ENCODE data around the gene IQGAP2.

IQGAP2 gene

GRCh38 chr5:76476474-76477038 is 73.5 kb downstream of the IQGAP2 start:
- DNase-seq (ENCODE audit: low read depth): no peak

- no peak for DNase-seq (ENCODE audit: low read depth)
Observed at GRCh38 chr5:76477061-76477460, 74.0 kb downstream of the IQGAP2 start.

DNA sequence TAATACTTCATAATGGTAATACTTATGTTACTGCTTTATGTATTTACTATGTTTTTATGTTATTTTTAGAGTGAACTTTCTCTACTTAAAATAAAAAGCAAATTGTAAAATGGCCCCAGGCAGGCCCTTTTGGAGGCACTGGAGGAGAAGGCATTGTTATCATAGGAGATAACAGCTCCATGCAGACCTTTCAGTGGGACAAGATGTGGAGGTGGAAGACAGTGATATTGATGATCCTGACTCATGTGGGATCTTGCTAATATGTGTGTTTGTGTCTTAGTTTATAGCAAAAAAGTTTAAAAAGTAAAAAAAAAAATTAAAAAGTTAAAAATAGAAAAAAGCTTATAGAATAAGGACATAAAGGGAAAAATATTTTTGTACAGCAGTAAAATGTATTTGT is 74.5 kb downstream of the IQGAP2 start:
- no peak for DNase-seq (ENCODE audit: low read depth)

GRCh38 chr5:76479281-76479680 is 76.2 kb downstream of the IQGAP2 start:
- DNase-seq (ENCODE audit: low read depth): no peak

DNA sequence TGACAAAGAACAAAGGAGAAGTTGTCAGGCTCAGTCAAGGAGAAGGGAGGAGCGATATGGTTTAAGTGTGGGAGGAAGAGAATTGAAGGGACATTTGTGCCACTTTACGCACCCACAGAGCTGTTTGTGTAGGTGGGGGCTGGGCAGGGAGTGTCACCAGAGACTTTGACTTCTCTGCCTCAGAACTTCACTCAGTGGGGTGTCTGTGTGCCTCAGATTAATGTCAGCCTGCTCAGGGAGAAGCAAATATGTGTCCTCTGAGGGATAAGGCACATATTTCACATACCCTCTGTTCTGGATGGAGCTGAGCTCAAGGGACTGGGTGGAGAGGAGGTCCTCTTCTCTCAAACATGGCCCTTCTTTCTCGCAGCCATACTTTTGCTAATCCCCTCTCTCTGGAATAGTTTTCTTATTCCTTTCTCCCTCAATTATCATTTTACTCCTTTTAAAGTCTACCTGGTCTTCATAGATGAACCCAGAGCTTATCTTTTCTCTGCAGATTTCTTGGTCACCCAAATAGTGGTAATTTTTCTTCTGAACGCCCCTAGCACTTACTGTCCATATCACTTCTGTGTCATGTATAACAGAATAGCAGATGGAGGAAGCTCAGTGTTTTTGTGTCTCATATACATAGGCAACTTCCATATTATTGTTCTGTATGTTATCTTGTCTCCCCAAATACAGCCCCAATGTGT is 77.0 kb downstream of the IQGAP2 start:
- no peak for DNase-seq (ENCODE audit: low read depth)

DNA sequence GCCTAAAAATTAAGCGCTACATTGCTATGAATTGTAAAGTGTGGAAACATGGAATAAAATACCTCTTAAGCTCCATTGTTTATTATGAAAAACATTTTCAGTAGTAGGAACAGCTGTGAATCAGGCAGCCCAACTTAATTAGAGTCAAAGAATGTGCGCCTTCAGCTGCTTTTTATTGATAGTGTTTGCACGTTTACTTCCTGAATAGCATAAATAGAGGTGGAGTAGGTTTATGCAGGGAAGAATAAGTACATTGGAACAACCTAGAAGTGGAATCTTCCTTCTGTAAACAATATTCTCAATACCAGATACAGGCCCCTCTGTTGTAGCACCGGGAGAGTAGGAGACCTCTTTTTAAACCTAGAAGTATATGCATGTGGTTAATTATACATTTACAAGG is 79.9 kb downstream of the IQGAP2 start:
- DNase-seq (ENCODE audit: low read depth): no peak

GRCh38 chr5:76483433-76483832 is 80.3 kb downstream of the IQGAP2 start:
- DNase-seq (ENCODE audit: low read depth): no peak

DNA sequence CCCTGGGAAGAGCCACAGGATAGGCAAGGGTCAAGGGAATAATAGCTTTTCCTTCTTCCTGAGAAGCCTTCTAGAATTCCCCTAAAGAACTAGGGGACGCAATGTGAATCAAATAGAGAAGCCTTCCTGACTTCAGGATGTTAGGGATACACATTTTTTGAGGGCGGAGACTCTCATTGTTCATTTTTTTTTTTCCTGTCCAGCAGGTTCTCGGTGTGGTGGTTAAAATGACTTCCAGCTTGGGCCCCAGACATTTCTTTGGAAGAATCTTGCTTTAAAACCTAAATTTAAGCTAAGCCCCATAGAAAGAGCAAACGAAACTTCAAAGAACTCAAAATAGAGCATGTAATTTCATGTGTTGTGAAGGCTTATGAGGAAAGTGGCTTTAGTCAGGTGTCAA is 80.8 kb downstream of the IQGAP2 start:
- no peak for DNase-seq (ENCODE audit: low read depth)

DNA sequence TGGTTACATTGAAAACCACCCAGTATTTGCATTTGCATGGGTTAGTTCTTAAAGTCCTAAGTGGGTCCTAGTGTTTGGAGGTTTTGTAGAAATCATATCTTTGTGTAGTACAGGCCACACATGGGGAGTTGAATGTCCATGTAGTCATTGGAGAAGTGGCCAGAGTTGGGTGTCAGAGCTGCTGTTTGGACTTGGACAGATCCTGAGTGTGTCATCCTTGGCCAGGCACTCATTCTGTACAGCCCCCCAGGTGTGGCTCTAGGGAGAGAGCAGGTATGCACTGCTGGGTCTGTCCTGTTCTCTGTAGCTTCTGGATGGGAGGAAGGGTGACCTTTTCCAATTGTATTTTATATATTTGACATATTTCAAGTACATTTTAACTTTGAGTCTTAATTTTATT is 82.4 kb downstream of the IQGAP2 start:
- DNase-seq (ENCODE audit: low read depth): no peak

- DNase-seq (ENCODE audit: low read depth): no peak
Observed at GRCh38 chr5:76487386-76487785, 84.3 kb downstream of the IQGAP2 start.

GRCh38 chr5:76487821-76488220 is 84.7 kb downstream of the IQGAP2 start:
- no peak for DNase-seq (ENCODE audit: low read depth)

- no peak for DNase-seq (ENCODE audit: low read depth)
Observed at GRCh38 chr5:76488969-76489368, 85.9 kb downstream of the IQGAP2 start.

DNA sequence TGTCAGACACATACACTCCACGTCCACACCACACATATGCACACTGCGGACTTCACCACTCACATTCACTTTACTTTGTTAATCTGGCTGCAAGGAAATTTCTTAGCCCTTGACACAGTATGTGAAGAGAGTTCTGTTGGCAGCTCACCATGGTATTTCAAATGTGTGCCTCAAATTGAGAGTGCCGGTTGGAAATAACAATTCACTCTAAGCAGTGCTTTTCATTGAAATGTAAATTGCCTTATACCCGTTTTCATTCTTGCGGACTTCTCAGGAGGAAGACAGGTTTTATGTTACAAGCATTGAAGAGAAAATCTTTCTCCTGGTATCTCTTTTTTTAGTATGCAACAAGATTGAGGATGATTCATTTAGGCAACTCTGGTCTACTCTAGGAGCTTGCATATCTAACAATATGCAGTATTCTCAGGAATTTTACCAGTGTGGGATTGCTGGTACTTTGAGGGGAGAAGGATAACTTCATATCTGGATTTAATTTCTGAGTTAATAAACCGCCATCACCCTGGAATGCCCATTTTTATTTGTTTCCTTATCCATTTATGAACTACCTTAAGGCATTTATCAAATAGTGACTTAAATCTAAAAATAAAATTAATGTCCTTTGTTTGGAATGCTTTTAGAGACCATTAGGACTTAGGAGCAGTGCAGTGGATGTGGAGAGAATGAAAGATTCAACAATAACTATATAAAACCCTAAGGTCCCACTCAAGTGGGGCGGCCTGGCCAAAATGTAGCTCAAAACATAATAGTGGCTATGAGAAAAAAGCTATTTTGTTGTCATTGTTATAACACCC is 87.0 kb downstream of the IQGAP2 start:
- DNase-seq (ENCODE audit: low read depth): no peak

- DNase-seq (ENCODE audit: low read depth): no peak
Observed at GRCh38 chr5:76490960-76491359, 87.9 kb downstream of the IQGAP2 start.

DNA sequence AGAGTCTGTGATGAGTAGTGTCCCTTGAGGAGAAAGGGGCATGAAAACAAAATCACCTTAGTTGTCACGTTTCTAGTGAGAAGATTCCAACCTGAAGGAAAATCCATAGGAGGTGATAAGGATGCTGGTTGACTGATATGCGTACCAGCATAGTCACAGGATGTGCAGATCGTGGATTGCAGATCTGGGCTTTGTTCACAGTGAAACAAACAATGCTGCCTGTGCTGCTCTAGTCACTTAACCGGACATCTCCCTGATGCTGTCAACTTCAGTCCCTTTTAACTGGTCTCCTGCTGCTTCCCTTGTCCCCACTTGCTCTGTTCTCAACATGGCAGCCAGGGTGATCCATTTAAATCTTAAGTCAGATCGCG is 89.7 kb downstream of the IQGAP2 start:
- no peak for DNase-seq (ENCODE audit: low read depth)

GRCh38 chr5:76493190-76493837 is 90.2 kb downstream of the IQGAP2 start:
- DNase-seq (ENCODE audit: low read depth): no peak

GRCh38 chr5:76494201-76494600 is 91.1 kb downstream of the IQGAP2 start:
- DNase-seq (ENCODE audit: low read depth): no peak

DNA sequence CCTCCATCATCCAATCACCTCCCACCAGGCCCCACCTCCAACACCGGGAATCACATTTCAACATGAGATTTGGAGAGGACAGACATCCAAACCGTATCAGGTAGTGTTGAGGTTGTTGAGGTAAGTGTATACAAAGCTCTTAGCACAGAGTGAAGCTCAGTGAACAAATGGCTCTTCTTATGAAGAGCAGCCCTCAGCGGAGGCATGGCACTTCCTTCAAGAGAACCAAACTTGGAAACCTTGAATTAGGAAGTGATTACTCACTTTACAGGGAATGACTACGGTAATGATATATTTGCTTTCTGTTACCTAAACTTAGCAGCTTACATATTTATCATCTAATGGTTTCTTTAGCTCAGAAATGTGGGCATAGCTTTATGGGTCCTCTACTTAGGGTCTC is 92.8 kb downstream of the IQGAP2 start:
- DNase-seq (ENCODE audit: low read depth): no peak

DNA sequence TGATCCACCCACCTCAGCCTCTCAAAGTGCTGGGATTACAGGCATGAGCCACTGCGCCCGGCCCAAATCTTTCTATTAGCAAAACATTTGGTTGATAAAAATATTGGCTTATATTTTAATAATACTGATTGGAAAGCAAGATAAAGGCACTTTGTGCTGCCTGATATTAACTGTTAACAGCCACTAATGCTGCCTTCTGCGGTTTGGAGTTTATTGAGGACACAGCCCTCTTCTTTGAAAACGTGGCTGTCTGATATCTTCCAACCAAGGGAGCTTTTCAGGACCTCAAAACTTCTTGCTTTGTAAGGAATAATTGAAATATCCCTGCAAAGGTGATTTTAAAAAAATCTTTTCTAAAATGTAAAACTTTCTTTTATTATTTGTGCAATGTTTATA is 94.0 kb downstream of the IQGAP2 start:
- DNase-seq (ENCODE audit: low read depth): no peak

DNA sequence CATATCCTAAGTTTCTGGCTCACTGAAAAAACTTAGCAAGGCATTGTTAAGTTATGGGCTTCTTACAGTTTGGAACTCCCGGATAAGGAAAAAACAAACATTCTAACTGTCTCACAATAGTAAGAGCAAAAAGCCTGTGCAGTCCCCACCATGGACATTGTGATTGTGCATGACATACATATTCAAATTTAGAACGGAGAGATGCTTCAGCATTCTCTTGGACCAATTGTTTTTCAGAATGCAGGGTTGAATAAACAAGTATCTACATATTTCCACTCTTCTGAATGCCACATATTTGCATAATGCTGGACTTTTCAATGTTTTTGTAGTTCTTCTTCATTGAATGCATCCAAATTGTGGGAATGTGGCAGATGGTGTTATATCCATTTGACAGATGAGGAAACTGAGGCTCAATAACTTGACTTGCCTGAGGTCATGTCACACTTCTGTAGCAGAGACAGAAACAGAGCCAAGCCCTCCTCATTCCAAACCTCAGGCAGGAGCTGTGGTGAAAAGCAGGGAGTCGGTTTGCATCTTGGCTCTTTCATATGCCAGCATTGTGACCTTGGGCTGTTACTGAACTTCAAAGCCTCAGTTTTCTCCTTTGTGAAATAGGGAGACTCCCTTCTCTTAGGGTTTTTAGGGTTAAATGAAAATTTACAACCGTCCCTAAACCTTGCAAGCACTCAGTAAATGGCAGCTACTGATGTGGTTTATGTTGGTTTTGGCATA is 95.1 kb downstream of the IQGAP2 start:
- no peak for DNase-seq (ENCODE audit: low read depth)

GRCh38 chr5:76499507-76500161 is 96.5 kb downstream of the IQGAP2 start:
- DNase-seq (ENCODE audit: low read depth): no peak
